KMS-11 (cell line): ENCODE data around the gene SMIM33.
"Not testable (repeated sequence)": the region's sequence is repeated elsewhere in the genome, so short reads cannot be mapped to it uniquely, and the experiment has no call there.

Experiments used
- H2AFZ ChIP-seq: fragments of 200-600 bp; sonication (generic); 2 replicates; pipeline ENCODE4 v1.6.1; 2016; ENCODE audit warnings: antibody characterized with exemption, mixed run types, low read depth
- H3K27ac ChIP-seq: fragments of 200-600 bp; sonication (generic); 2 replicates; pipeline ENCODE4 v1.6.1; 2016; ENCODE audit warnings: mild to moderate bottlenecking, mixed run types
- H3K27me3 ChIP-seq: fragments of 200-600 bp; sonication (generic); 2 replicates; pipeline ENCODE4 v1.6.1; 2017; ENCODE audit warnings: mild to moderate bottlenecking, low read depth, mixed run types, moderate library complexity; ENCODE audit not compliant: insufficient read depth
- H3K36me3 ChIP-seq: fragments of 200-600 bp; sonication (generic); 2 replicates; pipeline ENCODE4 v1.6.1; 2017; ENCODE audit warnings: mild to moderate bottlenecking, mixed run types; ENCODE audit not compliant: insufficient read depth
- H3K4me1 ChIP-seq: fragments of 200-600 bp; sonication (generic); 2 replicates; pipeline ENCODE4 v1.6.1; 2016; ENCODE audit warnings: mild to moderate bottlenecking, low read depth, mixed run types; ENCODE audit not compliant: poor library complexity, severe bottlenecking
- H3K4me2 ChIP-seq: fragments of 200-600 bp; sonication (generic); 2 replicates; pipeline ENCODE4 v1.7.0; 2016; ENCODE audit warnings: mild to moderate bottlenecking, mixed run types
- H3K4me3 ChIP-seq: fragments of 200-600 bp; sonication (generic); IDR thresholded peaks from 2 replicates; pipeline ENCODE4 v1.6.1; 2017; ENCODE audit warnings: low read depth, low read length, mixed read lengths; ENCODE audit not compliant: insufficient read depth
- H3K79me2 ChIP-seq: fragments of 200-600 bp; sonication (generic); 2 replicates; pipeline ENCODE4 v1.6.1; 2016; ENCODE audit warnings: low read depth, mixed run types; ENCODE audit not compliant: insufficient read depth
- H3K9ac ChIP-seq: fragments of 200-600 bp; sonication (generic); 2 replicates; pipeline ENCODE4 v1.6.1; 2016; ENCODE audit warnings: mild to moderate bottlenecking, mixed run types
- H4K20me1 ChIP-seq: fragments of 200-600 bp; sonication (generic); 2 replicates; pipeline ENCODE4 v1.6.1; 2016; ENCODE audit warnings: mild to moderate bottlenecking, mixed run types; ENCODE audit not compliant: insufficient read depth
- CTCF ChIP-seq: fragments of 200-600 bp; sonication (generic); conservative IDR thresholded peaks from 2 replicates; pipeline ENCODE4 v1.6.1; 2017; ENCODE audit warnings: low read depth, mild to moderate bottlenecking, antibody characterized with exemption, low read length, moderate library complexity, mixed read lengths

The SMIM33 gene

GRCh38 chr5:139512786-139513390, 42.1 kb downstream of the SMIM33 start:
- peaks cover 50% of the 10 kb centered on the region for H3K4me1 ChIP-seq
- peak overlapping the region; percentile 59; the same call in 1 of the 2 replicates for H3K4me2 ChIP-seq
- no peaks in the 10 kb centered on the region for H3K79me2 ChIP-seq
- TF ChIP-seq CTCF, result no peak
- H3K4me3 ChIP-seq, result no peak overlapping the region
- no peaks in the 10 kb centered on the region for H4K20me1 ChIP-seq
- H3K27ac ChIP-seq, result no peak overlapping the region
- H3K27me3 ChIP-seq, result no peaks in the 10 kb centered on the region
- H3K9ac ChIP-seq, result no peak overlapping the region
- no peaks in the 10 kb centered on the region for H3K36me3 ChIP-seq
- no peak overlapping the region for H2AFZ ChIP-seq

- H3K4me2 ChIP-seq, H4K20me1 ChIP-seq, H3K79me2 ChIP-seq: not testable (repeated sequence)
Observed at GRCh38 chr5:139513434-139513833, 42.6 kb downstream of the SMIM33 start.

GRCh38 chr5:139513852-139514485, 43.2 kb downstream of the SMIM33 start:
- no peak overlapping the region for H2AFZ ChIP-seq
- peak; percentile 18; the same call in 1 of the 2 replicates for TF ChIP-seq CTCF
- H3K79me2 ChIP-seq, result no peaks in the 10 kb centered on the region
- no peak overlapping the region for H3K4me3 ChIP-seq
- H3K4me2 ChIP-seq, result no peak overlapping the region
- no peaks in the 10 kb centered on the region for H3K36me3 ChIP-seq
- peaks cover 50% of the 10 kb centered on the region for H3K4me1 ChIP-seq
- H4K20me1 ChIP-seq, result no peaks in the 10 kb centered on the region
- no peak overlapping the region for H3K9ac ChIP-seq
- H3K27me3 ChIP-seq, result no peaks in the 10 kb centered on the region
- H3K27ac ChIP-seq, result no peak overlapping the region

More at GRCh38 chr5:139513434-139513833, 42.6 kb downstream of the SMIM33 start:
- H3K36me3 ChIP-seq, H2AFZ ChIP-seq, H3K4me3 ChIP-seq, H3K27me3 ChIP-seq, H3K9ac ChIP-seq, H3K27ac ChIP-seq: not testable (repeated sequence)
- peaks cover 50% of the 10 kb centered on the region for H3K4me1 ChIP-seq
- peak; percentile 78 for TF ChIP-seq CTCF

DNA sequence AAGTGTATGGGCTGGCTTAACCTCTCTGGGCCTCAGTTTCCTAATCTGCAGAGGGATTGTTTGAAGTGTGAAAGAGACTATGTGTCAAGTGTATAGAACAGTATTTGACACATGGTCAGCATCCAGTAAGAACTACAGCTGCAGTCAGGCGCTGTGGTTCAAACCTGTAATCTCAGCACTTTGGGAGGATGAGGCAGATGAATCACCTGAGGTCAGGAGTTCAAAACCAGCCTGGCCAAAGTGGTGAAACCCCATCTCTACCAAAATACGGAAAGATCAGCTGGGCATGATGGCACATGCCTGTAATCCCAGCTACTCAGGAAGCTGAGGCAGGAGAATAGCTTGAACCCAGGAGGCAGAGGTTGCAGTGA, 43.7 kb downstream of the SMIM33 start:
- no peaks in the 10 kb centered on the region for H3K27me3 ChIP-seq
- no peaks in the 10 kb centered on the region for H4K20me1 ChIP-seq
- no peak overlapping the region for H3K9ac ChIP-seq
- no peak overlapping the region for H3K4me2 ChIP-seq
- H3K4me1 ChIP-seq, result peaks cover 50% of the 10 kb centered on the region
- H3K4me3 ChIP-seq, result no peak overlapping the region
- no peaks in the 10 kb centered on the region for H3K79me2 ChIP-seq
- no peak overlapping the region for H3K27ac ChIP-seq
- H2AFZ ChIP-seq, result no peak overlapping the region
- no peaks in the 10 kb centered on the region for H3K36me3 ChIP-seq
- no peak for TF ChIP-seq CTCF
